GM21447 (cell line): ENCODE measurements around the gene CLBA1.

Experiments
- ATAC-seq: cut with Tn5 transposase; IDR thresholded peaks from one replicate; pipeline ENCODE4 v1.9.1; 2021; ENCODE audit not compliant: unreplicated experiment

The CLBA1 gene

GRCh38 chr14:104979758-104980610 lies 5.6 kb upstream of the CLBA1 start:
- ATAC-seq: no peak

- no peak for ATAC-seq
Measured at GRCh38 chr14:104980611-104981531, 4.7 kb upstream of the CLBA1 start.

- no peak for ATAC-seq
Measured at GRCh38 chr14:104981699-104982541, 3.7 kb upstream of the CLBA1 start.

- ATAC-seq: no peak
Measured at GRCh38 chr14:104982548-104983230, 2.9 kb upstream of the CLBA1 start.

- no peak for ATAC-seq
Measured at GRCh38 chr14:104983231-104983721, 2.3 kb upstream of the CLBA1 start.

- ATAC-seq: no peak
Measured at GRCh38 chr14:104984056-104984894, 1.3 kb upstream of the CLBA1 start.

GRCh38 chr14:104986487-104987164 lies 1.0 kb downstream of the CLBA1 start:
- ATAC-seq: no peak

- ATAC-seq: no peak
Measured at GRCh38 chr14:104989236-104989950, 3.8 kb downstream of the CLBA1 start.

GRCh38 chr14:104989951-104990303 lies 4.3 kb downstream of the CLBA1 start:
- ATAC-seq: no peak

- no peak for ATAC-seq
Measured at GRCh38 chr14:104991896-104992230, 6.3 kb downstream of the CLBA1 start.

- ATAC-seq: no peak
Measured at GRCh38 chr14:104992501-104992900, 6.9 kb downstream of the CLBA1 start.

GRCh38 chr14:104993306-104993705 lies 7.7 kb downstream of the CLBA1 start:
- no peak for ATAC-seq

- ATAC-seq: no peak
Measured at GRCh38 chr14:104993808-104994591, 8.4 kb downstream of the CLBA1 start.

GRCh38 chr14:104994978-104995377 lies 9.4 kb downstream of the CLBA1 start:
- ATAC-seq: no peak

GRCh38 chr14:104996032-104996431 lies 10.4 kb downstream of the CLBA1 start:
- no peak for ATAC-seq

- ATAC-seq: no peak
Measured at GRCh38 chr14:104996483-104996882, 10.9 kb downstream of the CLBA1 start.

GRCh38 chr14:104998801-104999200 lies 13.2 kb downstream of the CLBA1 start:
- ATAC-seq: no peak

- no peak for ATAC-seq
Measured at GRCh38 chr14:104999361-104999760, 13.8 kb downstream of the CLBA1 start.
